ENCODE results near the gene EPN3. TPM values are rescaled to one million over a fixed set of nuclear protein-coding genes. Genes with fewer than 3 reads are reported as not detected.

The EPN3 gene
- total RNA-seq, 1 experiment from 2014 or later, result 53.2 TPM

DNA sequence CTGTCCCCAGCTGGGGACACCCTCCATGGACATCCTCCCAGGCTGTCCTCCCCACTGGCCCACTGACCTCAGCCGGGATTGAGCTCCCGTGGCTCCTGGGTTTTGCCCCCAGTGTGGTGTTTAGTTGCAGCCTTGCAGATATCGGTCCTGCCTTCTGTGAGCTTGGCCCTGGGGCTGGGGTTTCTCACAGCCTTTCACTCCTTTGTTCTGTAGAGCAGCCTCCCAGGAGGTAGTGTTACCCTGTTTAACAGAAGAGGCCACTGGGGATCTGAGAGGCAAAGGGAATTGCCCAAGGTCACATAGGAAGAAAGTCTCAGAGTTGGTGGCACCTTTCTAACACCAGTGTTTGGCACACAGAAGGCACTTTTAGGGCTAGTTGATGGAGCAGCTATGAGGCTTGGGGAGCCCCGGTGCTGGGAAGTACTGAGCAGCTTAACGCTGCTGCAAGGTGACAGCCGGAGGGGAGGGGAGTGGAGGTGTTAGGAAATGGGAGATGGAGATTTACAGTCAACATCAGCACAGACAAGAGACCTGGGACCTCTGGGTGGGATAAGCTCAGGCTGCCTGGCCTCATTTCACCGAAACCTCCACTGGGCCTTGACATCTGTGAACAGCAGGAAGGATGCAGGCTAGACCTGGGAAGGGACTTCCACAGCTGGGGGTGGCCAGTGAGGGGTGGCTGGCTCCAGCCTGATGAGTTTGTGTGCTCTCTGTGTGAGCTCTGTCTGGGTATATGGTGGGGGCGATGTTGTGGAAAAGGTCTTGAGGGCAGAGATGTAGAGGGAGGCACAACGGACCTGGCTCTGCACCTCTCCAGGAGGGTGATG, 54.1 kb downstream of the EPN3 start:
- POLR2A ChIA-PET, result no interaction called here
- Mint-ChIP-seq H3K27me3 (ENCODE audit: insufficient read depth, unreplicated experiment) (no peaks in the 10 kb centered on the region), H3K36me3 (ENCODE audit: insufficient read depth, unreplicated experiment) (no peaks in the 10 kb centered on the region), H3K4me1 (ENCODE audit: low read depth, unreplicated experiment) (peaks cover 7% of the 10 kb centered on the region), H3K4me3 (ENCODE audit: unreplicated experiment) (no peak overlapping the region), H3K27ac (ENCODE audit: unreplicated experiment) (no peak overlapping the region), H3K9me3 (ENCODE audit: unreplicated experiment) (no peaks in the 10 kb centered on the region)
- H3K9me3 ChIP-seq, result peaks cover 3% of the 10 kb centered on the region; the same call in 1 of the 2 replicates
- intact Hi-C loops (cut with micrococcal nuclease; ENCODE audit: unreplicated experiment), result no loop called here
- H3K4me3 ChIP-seq (ENCODE audit: low read depth, low read length), result no peak overlapping the region
- TF ChIP-seq, protein P1, sequence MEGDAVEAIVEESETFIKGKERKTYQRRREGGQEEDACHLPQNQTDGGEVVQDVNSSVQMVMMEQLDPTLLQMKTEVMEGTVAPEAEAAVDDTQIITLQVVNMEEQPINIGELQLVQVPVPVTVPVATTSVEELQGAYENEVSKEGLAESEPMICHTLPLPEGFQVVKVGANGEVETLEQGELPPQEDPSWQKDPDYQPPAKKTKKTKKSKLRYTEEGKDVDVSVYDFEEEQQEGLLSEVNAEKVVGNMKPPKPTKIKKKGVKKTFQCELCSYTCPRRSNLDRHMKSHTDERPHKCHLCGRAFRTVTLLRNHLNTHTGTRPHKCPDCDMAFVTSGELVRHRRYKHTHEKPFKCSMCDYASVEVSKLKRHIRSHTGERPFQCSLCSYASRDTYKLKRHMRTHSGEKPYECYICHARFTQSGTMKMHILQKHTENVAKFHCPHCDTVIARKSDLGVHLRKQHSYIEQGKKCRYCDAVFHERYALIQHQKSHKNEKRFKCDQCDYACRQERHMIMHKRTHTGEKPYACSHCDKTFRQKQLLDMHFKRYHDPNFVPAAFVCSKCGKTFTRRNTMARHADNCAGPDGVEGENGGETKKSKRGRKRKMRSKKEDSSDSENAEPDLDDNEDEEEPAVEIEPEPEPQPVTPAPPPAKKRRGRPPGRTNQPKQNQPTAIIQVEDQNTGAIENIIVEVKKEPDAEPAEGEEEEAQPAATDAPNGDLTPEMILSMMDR (IDR thresholded peaks at IDR 0.05; ENCODE audit: insufficient read depth in 1 of 2, low read depth in 1 of 2, low read length in 1 of 2, severe bottlenecking in 1 of 2, unreplicated experiment in 1 of 2), result no peak
- no peaks in the 10 kb centered on the region for H3K36me3 ChIP-seq (ENCODE audit: control insufficient read depth, insufficient read depth, low read length)
- no TSS peak for BruUV-seq (replicated peaks)
- no peaks in the 10 kb centered on the region for H3K27me3 ChIP-seq (replicated peaks; ENCODE audit: control insufficient read depth, insufficient read depth, low read length)
- CTCF ChIA-PET, result interaction anchor here (0.5 to 1.2 kb wide), 6 partner anchors 33 to 98 kb away, joined by 3 to 6 read pairs (median 3); no protein-coding TSS in a partner anchor
- H3K4me1 ChIP-seq, result peaks cover 9% of the 10 kb centered on the region
- no peak for DNase-seq

DNA sequence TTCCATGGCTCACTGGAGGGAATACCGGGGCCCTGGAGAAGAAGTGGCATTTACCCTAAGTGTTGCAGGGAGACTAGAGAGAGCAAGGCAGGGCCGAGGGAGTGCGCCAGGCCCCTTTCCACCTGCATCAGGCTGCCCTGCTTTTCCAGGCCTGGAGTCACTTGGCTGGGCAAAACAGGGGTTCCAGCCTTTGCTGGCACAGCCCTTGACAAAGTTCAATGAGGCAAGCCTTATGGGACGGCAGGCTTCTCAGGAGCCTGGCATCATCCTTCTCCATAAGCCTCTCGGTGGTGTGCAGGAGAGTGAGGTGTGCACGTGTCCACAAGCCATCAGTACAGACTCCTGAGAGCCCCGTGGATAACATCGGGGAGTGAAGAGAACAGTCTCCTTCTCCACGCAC, 55.0 kb downstream of the EPN3 start:
- intact Hi-C loops (cut with micrococcal nuclease; ENCODE audit: unreplicated experiment), result no loop called here
- BruUV-seq (replicated peaks), result no TSS peak
- TF ChIP-seq, protein P1 (IDR thresholded peaks at IDR 0.05; ENCODE audit: insufficient read depth in 1 of 2, low read depth in 1 of 2, low read length in 1 of 2, severe bottlenecking in 1 of 2, unreplicated experiment in 1 of 2), result no peak
- ChIA-PET POLR2A (no interaction called here), CTCF (interaction anchor here (0.9 kb wide), 1 partner anchor 38 kb away, joined by 3 read pairs; no protein-coding TSS in a partner anchor)
- H3K4me3 Mint-ChIP-seq (ENCODE audit: unreplicated experiment), result no peak overlapping the region
- H3K4me1 Mint-ChIP-seq (ENCODE audit: low read depth, unreplicated experiment), result peaks cover 7% of the 10 kb centered on the region
- H3K36me3 Mint-ChIP-seq (ENCODE audit: insufficient read depth, unreplicated experiment), result no peaks in the 10 kb centered on the region
- H3K9me3 ChIP-seq, result no peaks in the 10 kb centered on the region
- H3K27me3 Mint-ChIP-seq (ENCODE audit: insufficient read depth, unreplicated experiment), result no peaks in the 10 kb centered on the region
- H3K4me3 ChIP-seq (ENCODE audit: low read depth, low read length), result no peak overlapping the region
- DNase-seq, result no peak
- no peak overlapping the region for H3K27ac Mint-ChIP-seq (ENCODE audit: unreplicated experiment)
- H3K9me3 Mint-ChIP-seq (ENCODE audit: unreplicated experiment), result no peaks in the 10 kb centered on the region
- peaks cover 9% of the 10 kb centered on the region for H3K4me1 ChIP-seq
- no peaks in the 10 kb centered on the region for H3K36me3 ChIP-seq (ENCODE audit: control insufficient read depth, insufficient read depth, low read length)
- H3K27me3 ChIP-seq (replicated peaks; ENCODE audit: control insufficient read depth, insufficient read depth, low read length), result no peaks in the 10 kb centered on the region

- Histone ChIP-seq H3K4me1 (peaks cover 9% of the 10 kb centered on the region), H3K9me3 (no peaks in the 10 kb centered on the region), H3K4me3 (ENCODE audit: low read depth, low read length) (no peak overlapping the region), H3K36me3 (ENCODE audit: control insufficient read depth, insufficient read depth, low read length) (no peaks in the 10 kb centered on the region), H3K27me3 (replicated peaks; ENCODE audit: control insufficient read depth, insufficient read depth, low read length) (no peaks in the 10 kb centered on the region)
- BruUV-seq (replicated peaks), result no TSS peak
- CTCF ChIA-PET, result interaction anchor here (0.9 to 1.0 kb wide), 2 partner anchors 37 to 38 kb away, joined by 3 to 4 read pairs; no protein-coding TSS in a partner anchor
- no peak for DNase-seq
- intact Hi-C loops (cut with micrococcal nuclease; ENCODE audit: unreplicated experiment), result no loop called here
- no peak overlapping the region for H3K4me3 Mint-ChIP-seq (ENCODE audit: unreplicated experiment)
- POLR2A ChIA-PET, result interaction anchor here (0.6 kb wide), 1 partner anchor 216 kb away, joined by 3 read pairs; no protein-coding TSS in a partner anchor
- H3K9me3 Mint-ChIP-seq (ENCODE audit: unreplicated experiment), result no peaks in the 10 kb centered on the region
- peaks cover 7% of the 10 kb centered on the region for H3K4me1 Mint-ChIP-seq (ENCODE audit: low read depth, unreplicated experiment)
- H3K27me3 Mint-ChIP-seq (ENCODE audit: insufficient read depth, unreplicated experiment), result no peaks in the 10 kb centered on the region
- no peaks in the 10 kb centered on the region for H3K36me3 Mint-ChIP-seq (ENCODE audit: insufficient read depth, unreplicated experiment)
- H3K27ac Mint-ChIP-seq (ENCODE audit: unreplicated experiment), result no peak overlapping the region
- TF ChIP-seq, protein P1 (IDR thresholded peaks at IDR 0.05; ENCODE audit: insufficient read depth in 1 of 2, low read depth in 1 of 2, low read length in 1 of 2, severe bottlenecking in 1 of 2, unreplicated experiment in 1 of 2), result no peak
Measured at GRCh38 chr17:50588391-50589049, 56.0 kb downstream of the EPN3 start.

Data from Caco-2 (cell line).